ENCODE data around the gene MAD2L2. TPM values are rescaled to one million over a fixed set of nuclear protein-coding genes. Genes with fewer than 3 reads are reported as not detected.
"Not testable (repeated sequence)": the region's sequence is repeated elsewhere in the genome, so short reads cannot be mapped to it uniquely, and the experiment has no call there.

Gene MAD2L2
- total RNA-seq, 6 donors from 2014 or later = 20.3 to 38.8 (median 28.0) TPM

DNA sequence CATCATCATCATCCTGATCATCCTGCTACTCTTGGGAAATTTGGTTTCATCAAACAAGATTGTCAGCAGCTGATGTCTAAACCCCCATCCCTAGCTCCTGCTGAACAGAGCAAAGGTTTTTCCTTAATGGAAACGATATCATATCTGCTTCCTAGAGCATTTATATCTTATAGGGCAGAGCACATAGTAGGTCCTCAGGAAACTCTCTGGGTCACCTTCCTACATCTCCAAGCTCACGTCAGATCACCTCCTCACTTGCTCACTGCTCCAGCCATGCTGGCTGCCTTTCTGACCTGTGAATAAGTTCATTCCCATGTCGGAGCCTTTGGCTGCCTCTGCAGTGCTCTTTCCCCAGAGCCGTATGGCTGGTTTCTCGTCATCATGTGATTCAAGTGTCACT lies 37.2 kb downstream of the MAD2L2 start:
- H3K4me3 ChIP-seq = no peak overlapping the region
- H3K27ac ChIP-seq = no peak overlapping the region
- TF ChIP-seq, protein P1, sequence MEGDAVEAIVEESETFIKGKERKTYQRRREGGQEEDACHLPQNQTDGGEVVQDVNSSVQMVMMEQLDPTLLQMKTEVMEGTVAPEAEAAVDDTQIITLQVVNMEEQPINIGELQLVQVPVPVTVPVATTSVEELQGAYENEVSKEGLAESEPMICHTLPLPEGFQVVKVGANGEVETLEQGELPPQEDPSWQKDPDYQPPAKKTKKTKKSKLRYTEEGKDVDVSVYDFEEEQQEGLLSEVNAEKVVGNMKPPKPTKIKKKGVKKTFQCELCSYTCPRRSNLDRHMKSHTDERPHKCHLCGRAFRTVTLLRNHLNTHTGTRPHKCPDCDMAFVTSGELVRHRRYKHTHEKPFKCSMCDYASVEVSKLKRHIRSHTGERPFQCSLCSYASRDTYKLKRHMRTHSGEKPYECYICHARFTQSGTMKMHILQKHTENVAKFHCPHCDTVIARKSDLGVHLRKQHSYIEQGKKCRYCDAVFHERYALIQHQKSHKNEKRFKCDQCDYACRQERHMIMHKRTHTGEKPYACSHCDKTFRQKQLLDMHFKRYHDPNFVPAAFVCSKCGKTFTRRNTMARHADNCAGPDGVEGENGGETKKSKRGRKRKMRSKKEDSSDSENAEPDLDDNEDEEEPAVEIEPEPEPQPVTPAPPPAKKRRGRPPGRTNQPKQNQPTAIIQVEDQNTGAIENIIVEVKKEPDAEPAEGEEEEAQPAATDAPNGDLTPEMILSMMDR (IDR thresholded peaks at IDR 0.05) = no peak
- TF ChIP-seq EP300 (IDR thresholded peaks at IDR 0.05) = no peak
- TF ChIP-seq POLR2A (IDR thresholded peaks at IDR 0.05) = no peak
- no peak for TF ChIP-seq POLR2AphosphoS5 (IDR thresholded peaks at IDR 0.05)
- H3K36me3 ChIP-seq = no peaks in the 10 kb centered on the region
- 57 to 62% methylated on average over 5 of the region's 5 CpGs for WGBS, 2 donors
- ATAC-seq (ENCODE audit: low FRiP score in 2 of 2) (no peak), DNase-seq (no peak)
- peaks cover 2 to 7% (median 4%) of the 10 kb centered on the region in 4 donors for H3K4me1 ChIP-seq
- no peaks in the 10 kb centered on the region for H3K9me3 ChIP-seq
- H3K27me3 ChIP-seq = no peaks in the 10 kb centered on the region

DNA sequence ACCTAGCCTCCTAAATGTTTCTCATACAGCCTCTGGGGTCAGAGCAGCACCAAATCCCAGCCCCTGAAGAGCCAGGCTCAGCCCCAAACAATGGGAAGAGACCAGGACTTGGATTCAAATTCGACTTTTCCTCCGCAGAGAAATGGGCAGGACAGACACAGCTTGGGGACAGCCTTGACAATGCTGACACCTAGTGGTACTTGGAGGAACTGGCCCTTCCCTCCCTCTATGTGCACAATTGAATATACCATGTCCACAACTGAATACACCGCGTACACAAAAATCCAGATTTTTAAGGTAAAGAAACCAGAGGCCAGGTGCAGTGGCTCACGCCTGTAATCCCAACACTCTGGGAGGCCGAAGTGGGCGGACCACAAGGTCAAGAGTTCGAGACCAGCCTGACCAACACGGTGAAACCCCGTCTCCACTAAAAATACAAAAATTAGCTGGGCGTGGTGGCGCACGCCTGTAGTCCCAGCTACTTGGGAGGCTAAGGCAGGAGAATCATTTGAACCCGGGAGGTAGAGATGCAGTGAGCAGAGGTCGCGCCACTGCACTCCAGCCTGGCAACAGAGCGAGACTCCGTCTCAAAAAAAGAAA lies 38.4 kb downstream of the MAD2L2 start:
- H3K4me3 ChIP-seq, H3K9me3 ChIP-seq, H3K4me1 ChIP-seq, H3K27me3 ChIP-seq, H3K27ac ChIP-seq, H3K36me3 ChIP-seq: not testable (repeated sequence)
- TF ChIP-seq, protein P1 (IDR thresholded peaks at IDR 0.05) = peak; percentile 88 to 94 (median 91)
- DNase-seq (peak in 1 of 2 donors; percentile 58), ATAC-seq (ENCODE audit: low FRiP score in 2 of 2) (peak; percentile 77 to 85)
- 54 to 58% methylated on average over 18 of the region's 18 CpGs for WGBS, 2 donors

DNA sequence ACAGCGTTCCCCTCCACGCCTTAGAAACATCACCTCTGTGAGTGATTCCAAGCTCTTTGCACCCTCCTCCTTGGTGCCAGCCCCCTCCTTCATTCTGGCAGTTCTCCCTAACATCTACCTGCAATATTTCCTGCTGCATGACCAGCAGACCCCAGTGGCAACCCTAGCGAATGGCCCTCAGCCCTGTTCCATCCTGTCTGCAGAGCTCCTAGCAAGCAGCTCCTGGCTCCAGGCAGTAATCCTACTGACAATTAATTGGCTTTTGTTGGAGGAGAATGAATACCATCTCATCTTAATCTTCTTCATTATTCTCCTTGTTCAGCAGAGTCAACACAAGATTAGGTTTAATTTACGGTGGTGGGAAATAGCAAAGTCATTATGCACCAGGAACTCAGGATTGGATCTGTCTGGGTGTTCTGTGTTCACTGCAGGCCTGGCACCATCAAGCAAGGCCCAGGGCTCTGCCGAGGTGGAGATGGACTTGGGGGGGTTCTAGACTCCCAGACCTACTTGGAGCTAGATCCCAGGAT lies 39.1 kb downstream of the MAD2L2 start:
- H3K4me1 ChIP-seq = no peaks in the 10 kb centered on the region
- H3K36me3 ChIP-seq = no peaks in the 10 kb centered on the region
- WGBS, 2 donors = 55 to 61% methylated on average over 5 of the region's 5 CpGs
- ATAC-seq (ENCODE audit: low FRiP score in 2 of 2) (no peak), DNase-seq (no peak)
- H3K9me3 ChIP-seq = no peaks in the 10 kb centered on the region
- H3K27me3 ChIP-seq = no peaks in the 10 kb centered on the region
- no peak overlapping the region for H3K27ac ChIP-seq
- no peak overlapping the region for H3K4me3 ChIP-seq
- TF ChIP-seq POLR2AphosphoS5 (IDR thresholded peaks at IDR 0.05) (no peak), EP300 (IDR thresholded peaks at IDR 0.05) (no peak), POLR2A (IDR thresholded peaks at IDR 0.05) (no peak)
- TF ChIP-seq, protein P1 (IDR thresholded peaks at IDR 0.05) = no peak

DNA sequence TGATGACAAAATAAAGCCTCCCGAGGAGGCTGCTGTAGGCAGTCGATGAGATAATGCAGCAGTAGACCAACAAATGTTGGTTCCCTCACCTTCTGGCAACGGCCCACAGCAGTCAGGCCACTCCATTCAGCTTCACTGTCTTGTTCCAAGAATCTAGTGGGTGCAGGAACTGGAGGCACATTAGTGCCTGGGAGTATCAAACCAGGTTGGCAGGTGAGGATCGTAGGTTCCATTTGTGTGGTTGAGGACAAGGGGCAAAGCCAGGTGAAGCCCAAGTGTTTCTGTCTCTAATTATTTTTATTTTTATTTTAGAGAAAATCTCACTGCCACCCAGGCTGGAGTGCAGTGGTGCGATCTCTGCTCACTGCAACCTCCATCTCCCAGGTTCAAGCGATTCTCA lies 40.0 kb downstream of the MAD2L2 start:
- Histone ChIP-seq H3K4me1 (no peaks in the 10 kb centered on the region), H3K27ac (no peak overlapping the region), H3K36me3 (no peaks in the 10 kb centered on the region), H3K4me3 (no peak overlapping the region), H3K9me3 (no peaks in the 10 kb centered on the region), H3K27me3 (no peaks in the 10 kb centered on the region)
- ATAC-seq (ENCODE audit: low FRiP score in 2 of 2) = no peak
- 67 to 76% methylated on average over 6 of the region's 6 CpGs for WGBS, 2 donors
- TF ChIP-seq POLR2AphosphoS5 (IDR thresholded peaks at IDR 0.05) (no peak), POLR2A (IDR thresholded peaks at IDR 0.05) (no peak), EP300 (IDR thresholded peaks at IDR 0.05) (no peak)
- TF ChIP-seq, protein P1 (IDR thresholded peaks at IDR 0.05) = no peak
- no peak for DNase-seq

DNA sequence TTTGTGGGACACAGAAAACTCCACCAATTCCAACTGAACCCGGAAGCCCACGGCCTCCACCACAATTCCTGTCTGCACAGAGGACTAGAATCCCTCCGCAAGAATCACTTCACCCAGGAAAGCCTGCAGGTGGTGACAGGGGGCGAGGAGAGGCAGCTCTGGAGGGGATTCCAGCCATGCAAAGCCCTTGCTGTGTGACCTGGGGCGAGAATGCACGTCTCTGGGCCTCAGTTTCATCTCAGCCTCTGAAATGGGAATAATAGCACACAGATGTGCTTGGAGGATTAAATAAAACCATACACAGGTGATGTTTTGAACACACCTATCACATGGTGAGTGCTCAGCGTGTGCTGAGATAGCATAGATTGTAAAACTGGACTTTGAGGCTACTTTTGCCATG lies 40.8 kb downstream of the MAD2L2 start:
- no peak overlapping the region for H3K4me3 ChIP-seq
- 68 to 71% methylated on average over 7 of the region's 7 CpGs for WGBS, 2 donors
- H3K36me3 ChIP-seq = no peaks in the 10 kb centered on the region
- no peak for DNase-seq
- H3K27me3 ChIP-seq = no peaks in the 10 kb centered on the region
- no peaks in the 10 kb centered on the region for H3K4me1 ChIP-seq
- TF ChIP-seq POLR2A (IDR thresholded peaks at IDR 0.05) (no peak), POLR2AphosphoS5 (IDR thresholded peaks at IDR 0.05) (no peak), EP300 (IDR thresholded peaks at IDR 0.05) (no peak)
- TF ChIP-seq, protein P1 (IDR thresholded peaks at IDR 0.05) = no peak
- H3K27ac ChIP-seq = no peak overlapping the region
- no peak for ATAC-seq (ENCODE audit: low FRiP score in 2 of 2)
- no peaks in the 10 kb centered on the region for H3K9me3 ChIP-seq

Measured in upper lobe of left lung (tissue), 6 donors.